RWPE1 (cell line): Measurements from ENCODE around the gene NNMT.

Experiments used
- CTCF ChIA-PET: fragments of 350-600 bp; sonication (Branson Sonifier 250); formaldehyde crosslinking; extraction: SDS; loops from one replicate; lab custom pipeline; 2021; lab: Yijun Ruan, JAX
- POLR2A ChIA-PET: fragments of 400-600 bp; formaldehyde crosslinking; extraction: SDS; loops from one replicate; lab custom pipeline; 2020; ENCODE audit warnings: antibody characterized with exemption; ENCODE audit not compliant: low non-redundant PET; lab: Yijun Ruan, JAX
- DNase-seq: peaks from one replicate; pipeline ENCODE4 v3.0.0; 2012; ENCODE audit warnings: low spot score
- H3K27ac ChIP-seq: fragments of 450-650 bp; 2 replicates; pipeline ENCODE4 v1.5.1; 2017
- CTCF ChIP-seq: fragments of 450-650 bp; conservative IDR thresholded peaks from 2 replicates; pipeline ENCODE4 v1.5.1; 2017; ENCODE audit warnings: low read depth, mild to moderate bottlenecking

The NNMT gene

DNA sequence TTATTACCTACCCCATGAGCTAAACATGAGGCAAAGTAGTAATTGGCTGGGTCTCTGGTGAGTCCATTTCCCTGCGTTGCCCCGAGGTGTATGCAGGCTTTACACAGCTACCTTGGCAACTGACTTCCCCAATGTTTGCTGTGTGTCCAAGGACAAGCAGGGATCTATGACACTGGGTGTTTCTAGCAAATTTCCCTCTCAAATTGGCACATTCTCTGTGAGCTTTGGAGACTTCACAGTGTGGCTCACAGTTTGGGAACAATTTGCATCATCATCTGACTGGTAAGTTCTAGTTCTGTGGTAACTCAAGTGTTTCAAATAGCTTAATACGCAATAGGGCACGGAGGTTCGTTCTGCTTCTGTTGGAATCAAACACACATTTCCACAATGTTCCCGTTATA lies 12.5 kb downstream of the NNMT start:
- ChIA-PET POLR2A (no interaction called here), CTCF (no interaction called here)
- DNase-seq, result no peak
- no peak for TF ChIP-seq CTCF
- peak overlapping the region; percentile 60 for H3K27ac ChIP-seq

DNA sequence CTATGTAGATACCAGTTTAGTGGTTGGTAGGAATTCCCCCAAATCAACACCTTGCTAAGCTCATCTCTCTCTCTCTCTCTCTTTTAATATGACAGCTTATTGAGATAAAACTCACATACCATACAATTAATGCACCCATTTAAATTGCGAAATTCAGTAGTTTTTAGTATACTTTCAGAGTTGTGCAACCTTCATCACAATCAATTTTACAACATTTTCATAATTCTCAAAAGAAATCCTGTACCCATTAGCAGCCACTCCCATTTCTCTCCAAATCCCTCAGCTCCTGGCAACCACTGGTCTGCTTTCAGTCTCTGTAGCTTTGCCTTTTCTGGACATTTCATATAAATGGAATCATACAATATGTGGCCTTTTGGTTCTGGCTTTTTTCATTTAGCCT lies 13.3 kb downstream of the NNMT start:
- no peak overlapping the region for H3K27ac ChIP-seq
- ChIA-PET POLR2A (no interaction called here), CTCF (interaction anchor here (0.7 kb wide), 1 partner anchor 413 kb away, joined by 3 read pairs; no protein-coding TSS in a partner anchor)
- DNase-seq, result no peak
- TF ChIP-seq CTCF, result no peak

DNA sequence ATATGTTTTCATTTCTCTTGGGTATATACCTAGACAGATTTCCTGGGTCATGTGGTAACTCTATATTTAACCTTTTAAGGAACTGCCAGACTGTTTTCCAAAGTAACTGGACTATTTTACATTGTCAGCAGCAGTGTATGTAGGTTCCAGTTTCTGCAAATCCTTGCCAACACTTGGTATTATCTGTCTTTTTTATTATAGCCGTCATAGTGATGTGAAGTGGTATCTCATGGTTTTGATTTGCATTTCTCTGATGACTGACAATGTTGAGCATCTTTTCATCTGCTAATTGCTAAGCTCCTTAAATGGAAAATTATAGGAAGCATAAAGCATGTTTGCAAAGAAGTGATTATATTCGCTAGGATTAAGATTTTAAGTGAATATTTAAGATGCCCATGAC lies 13.9 kb downstream of the NNMT start:
- POLR2A ChIA-PET, result no interaction called here
- CTCF ChIA-PET, result no interaction called here
- no peak overlapping the region for H3K27ac ChIP-seq
- no peak for TF ChIP-seq CTCF
- no peak for DNase-seq

DNA sequence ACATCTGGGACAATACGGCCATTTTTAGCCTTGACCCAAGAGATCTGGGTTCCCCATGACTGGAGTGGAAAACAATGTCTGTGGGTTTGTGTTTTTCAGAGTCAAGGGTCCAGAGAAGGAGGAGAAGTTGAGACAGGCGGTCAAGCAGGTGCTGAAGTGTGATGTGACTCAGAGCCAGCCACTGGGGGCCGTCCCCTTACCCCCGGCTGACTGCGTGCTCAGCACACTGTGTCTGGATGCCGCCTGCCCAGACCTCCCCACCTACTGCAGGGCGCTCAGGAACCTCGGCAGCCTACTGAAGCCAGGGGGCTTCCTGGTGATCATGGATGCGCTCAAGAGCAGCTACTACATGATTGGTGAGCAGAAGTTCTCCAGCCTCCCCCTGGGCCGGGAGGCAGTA lies 15.7 kb downstream of the NNMT start:
- no peak for DNase-seq
- peak overlapping the region; percentile 30 for H3K27ac ChIP-seq
- CTCF ChIA-PET, result no interaction called here
- no peak for TF ChIP-seq CTCF
- POLR2A ChIA-PET, result no interaction called here

- TF ChIP-seq CTCF, result no peak
- DNase-seq, result no peak
- CTCF ChIA-PET, result no interaction called here
- H3K27ac ChIP-seq, result peak overlapping the region; percentile 44
- POLR2A ChIA-PET, result no interaction called here
These were observed 17.9 kb downstream of the NNMT start for GRCh38 chr11:114314096-114314495.

DNA sequence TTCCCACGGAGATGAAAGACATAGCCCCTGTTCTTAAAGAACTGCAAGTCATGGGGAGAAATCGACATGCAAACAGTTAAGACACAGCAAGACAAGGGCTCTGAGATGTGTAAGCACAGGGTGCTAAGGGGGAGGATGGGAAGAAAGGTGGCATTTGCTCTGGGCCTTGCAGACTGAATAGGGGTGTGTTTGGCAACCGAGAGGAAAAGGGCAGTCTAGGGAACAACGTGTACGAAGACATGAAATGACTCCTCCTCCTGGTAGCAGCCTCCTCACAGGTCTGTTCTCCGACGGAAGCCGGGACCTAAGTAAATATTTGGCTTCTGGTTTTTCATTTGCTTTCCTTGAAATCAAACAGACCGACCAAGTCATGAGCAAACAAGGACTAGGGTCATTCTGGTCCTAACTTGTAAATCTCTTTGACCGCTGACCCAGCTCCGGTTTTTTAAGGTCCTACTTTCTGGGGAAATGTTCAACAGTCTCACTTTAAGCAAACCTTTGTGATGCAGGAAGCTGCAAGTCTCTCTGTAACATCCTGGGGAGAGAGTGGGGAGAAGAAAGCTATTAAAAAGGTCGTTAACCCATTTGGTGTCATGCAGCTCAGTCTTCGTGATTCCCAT lies 19.7 kb downstream of the NNMT start:
- DNase-seq, result no peak
- H3K27ac ChIP-seq, result peak overlapping the region; percentile 45
- CTCF ChIA-PET, result no interaction called here
- no peak for TF ChIP-seq CTCF
- POLR2A ChIA-PET, result no interaction called here
